HG03064 (cell line): ENCODE measurements around the gene OSGIN1.

Experiments used
- ATAC-seq: cut with Tn5 transposase; IDR thresholded peaks from one replicate; pipeline ENCODE4 v1.9.1; 2021; ENCODE audit warnings: low read depth; ENCODE audit not compliant: unreplicated experiment

OSGIN1 gene

GRCh38 chr16:83925957-83926725 is 26.9 kb upstream of the OSGIN1 start:
- ATAC-seq, result no peak

GRCh38 chr16:83926726-83927397 is 26.2 kb upstream of the OSGIN1 start:
- no peak for ATAC-seq

- no peak for ATAC-seq
Observed at GRCh38 chr16:83928341-83929055, 24.5 kb upstream of the OSGIN1 start.

- no peak for ATAC-seq
Observed at GRCh38 chr16:83929811-83930555, 23.1 kb upstream of the OSGIN1 start.

- ATAC-seq, result no peak
Observed at GRCh38 chr16:83930730-83931500, 22.1 kb upstream of the OSGIN1 start.

- ATAC-seq, result no peak
Observed at GRCh38 chr16:83931556-83931955, 21.5 kb upstream of the OSGIN1 start.

GRCh38 chr16:83932304-83932703 is 20.7 kb upstream of the OSGIN1 start:
- ATAC-seq, result no peak

- ATAC-seq, result no peak
Observed at GRCh38 chr16:83932955-83933673, 19.9 kb upstream of the OSGIN1 start.

- ATAC-seq, result no peak
Observed at GRCh38 chr16:83933885-83934683, 19.0 kb upstream of the OSGIN1 start.

- no peak for ATAC-seq
Observed at GRCh38 chr16:83934684-83934977, 18.4 kb upstream of the OSGIN1 start.

GRCh38 chr16:83935005-83935857 is 17.8 kb upstream of the OSGIN1 start:
- no peak for ATAC-seq

GRCh38 chr16:83935858-83936255 is 17.2 kb upstream of the OSGIN1 start:
- no peak for ATAC-seq

- ATAC-seq, result no peak
Observed at GRCh38 chr16:83936581-83937165, 16.4 kb upstream of the OSGIN1 start.

GRCh38 chr16:83937267-83937666 is 15.8 kb upstream of the OSGIN1 start:
- ATAC-seq, result no peak

- no peak for ATAC-seq
Observed at GRCh38 chr16:83937922-83938885, 14.8 kb upstream of the OSGIN1 start.

- no peak for ATAC-seq
Observed at GRCh38 chr16:83939266-83939855, 13.7 kb upstream of the OSGIN1 start.
